Activated CD8-positive, alpha-beta memory T cell treated with anti-CD3 and anti-CD28 coated beads, Interleukin-2, amount 50 U/mL, for 1 hour (primary cell): ENCODE data around the gene RAD51B.

Experiments
- DNase-seq: peaks from one replicate; pipeline ENCODE4 v3.0.0-alpha.2; 2020; ENCODE audit errors: extremely low read depth

The RAD51B gene

DNA sequence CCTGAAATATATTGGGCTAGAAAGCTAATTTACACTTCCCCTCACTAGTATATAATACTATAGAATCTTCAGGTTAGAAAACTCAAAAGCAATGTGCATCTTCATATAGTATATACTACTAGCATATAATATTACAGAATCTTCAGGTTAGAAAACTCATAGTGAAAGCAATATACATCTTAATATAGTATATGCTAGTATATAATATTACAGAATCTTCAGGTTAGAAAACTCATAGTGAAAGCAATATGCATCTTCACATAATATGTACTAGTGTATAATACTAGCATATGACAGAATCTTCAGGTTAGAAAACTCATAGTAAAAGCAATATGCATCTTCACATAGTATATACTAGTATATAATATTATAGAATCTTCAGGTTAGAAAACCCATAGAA is 643.7 kb downstream of the RAD51B start:
- DNase-seq = no peak

DNA sequence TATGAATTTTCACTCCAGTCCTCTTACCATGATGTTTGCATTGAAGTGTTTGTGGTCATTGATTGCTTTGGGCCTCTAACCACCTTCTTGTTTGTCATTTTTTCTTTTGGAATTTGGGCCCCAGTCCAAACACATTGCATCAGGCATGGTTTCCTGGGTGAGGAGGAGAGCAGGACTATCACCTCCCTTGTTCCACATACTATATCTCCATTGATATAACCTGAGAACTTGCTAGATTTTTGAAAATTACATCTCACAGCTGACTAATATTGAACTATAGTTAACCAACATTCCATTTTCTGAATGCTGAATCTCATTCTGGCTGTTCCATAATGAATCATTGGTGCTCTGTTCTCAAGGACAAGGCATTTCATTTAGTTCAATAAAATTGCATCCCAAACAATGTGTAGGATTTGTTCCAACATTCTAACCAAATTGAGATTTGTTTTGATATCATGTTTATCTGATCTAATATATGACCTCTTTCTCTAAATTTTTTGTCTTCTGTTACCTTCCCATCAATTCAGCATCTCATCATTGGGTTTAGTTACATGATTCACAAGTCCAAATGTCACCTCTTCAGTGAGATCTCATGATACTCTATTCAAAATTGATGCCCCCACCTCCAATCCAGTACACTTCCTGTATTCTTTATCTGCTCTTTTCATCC is 644.3 kb downstream of the RAD51B start:
- DNase-seq = no peak

DNA sequence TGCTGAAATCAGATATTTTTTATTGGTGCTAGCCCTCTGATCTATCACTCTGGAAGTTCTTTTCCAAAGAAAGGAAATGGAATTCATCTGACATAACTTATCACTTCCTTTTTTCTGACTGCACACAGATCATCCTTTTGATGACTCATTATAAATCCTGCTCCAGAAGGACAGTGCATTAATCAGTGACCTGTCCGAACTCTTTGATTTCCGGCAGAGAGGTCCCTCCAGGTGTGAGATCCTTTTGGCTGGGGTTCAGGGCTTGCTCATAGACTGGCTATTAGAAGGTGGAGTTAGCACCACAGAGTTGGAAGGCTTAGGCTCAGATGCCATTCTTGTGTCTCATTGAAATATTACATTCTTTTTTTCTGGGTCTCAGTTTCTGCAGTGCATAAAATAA is 645.1 kb downstream of the RAD51B start:
- DNase-seq = no peak

DNA sequence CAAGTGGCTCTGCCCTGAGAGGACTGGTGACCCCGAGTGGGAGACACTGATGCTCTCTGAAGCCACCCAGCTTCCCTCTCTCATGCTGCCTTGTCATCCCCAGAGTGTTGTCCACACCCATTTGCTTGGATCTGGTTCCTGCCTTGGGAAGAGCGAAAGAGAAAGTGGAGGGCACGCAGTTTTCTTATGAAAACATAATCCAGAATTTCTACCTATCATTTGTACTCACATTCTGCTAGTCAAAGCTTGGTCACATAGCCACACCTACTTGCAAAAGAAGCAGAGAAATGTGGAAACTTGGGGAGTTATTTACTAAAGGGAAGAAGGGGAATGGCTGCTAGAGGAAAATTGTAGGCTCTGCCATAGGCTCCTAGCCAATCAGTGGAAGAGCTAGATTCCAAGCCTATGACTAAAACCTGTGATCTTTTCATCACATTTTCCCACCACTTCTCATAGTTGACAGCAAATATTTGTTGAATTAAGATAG is 647.0 kb downstream of the RAD51B start:
- no peak for DNase-seq

DNA sequence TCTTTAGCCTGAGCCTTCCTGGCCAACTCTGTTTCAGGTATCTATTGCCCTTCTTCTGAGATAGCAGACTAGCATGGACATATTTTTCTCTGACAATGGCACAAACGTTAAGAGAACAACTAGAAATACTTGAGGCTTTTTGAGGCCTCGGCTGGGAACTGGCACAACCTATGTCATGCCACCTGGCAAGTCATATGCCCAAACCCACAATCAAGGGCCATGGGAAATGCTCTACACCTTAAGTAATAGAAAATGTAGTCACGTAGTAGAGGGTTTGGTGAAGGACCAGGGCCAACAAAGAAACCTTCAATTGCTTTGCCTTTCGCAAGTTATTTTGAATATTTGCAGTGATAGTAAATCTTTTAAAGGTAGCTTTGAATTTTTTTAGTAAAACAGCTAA is 647.8 kb downstream of the RAD51B start:
- DNase-seq = no peak

DNA sequence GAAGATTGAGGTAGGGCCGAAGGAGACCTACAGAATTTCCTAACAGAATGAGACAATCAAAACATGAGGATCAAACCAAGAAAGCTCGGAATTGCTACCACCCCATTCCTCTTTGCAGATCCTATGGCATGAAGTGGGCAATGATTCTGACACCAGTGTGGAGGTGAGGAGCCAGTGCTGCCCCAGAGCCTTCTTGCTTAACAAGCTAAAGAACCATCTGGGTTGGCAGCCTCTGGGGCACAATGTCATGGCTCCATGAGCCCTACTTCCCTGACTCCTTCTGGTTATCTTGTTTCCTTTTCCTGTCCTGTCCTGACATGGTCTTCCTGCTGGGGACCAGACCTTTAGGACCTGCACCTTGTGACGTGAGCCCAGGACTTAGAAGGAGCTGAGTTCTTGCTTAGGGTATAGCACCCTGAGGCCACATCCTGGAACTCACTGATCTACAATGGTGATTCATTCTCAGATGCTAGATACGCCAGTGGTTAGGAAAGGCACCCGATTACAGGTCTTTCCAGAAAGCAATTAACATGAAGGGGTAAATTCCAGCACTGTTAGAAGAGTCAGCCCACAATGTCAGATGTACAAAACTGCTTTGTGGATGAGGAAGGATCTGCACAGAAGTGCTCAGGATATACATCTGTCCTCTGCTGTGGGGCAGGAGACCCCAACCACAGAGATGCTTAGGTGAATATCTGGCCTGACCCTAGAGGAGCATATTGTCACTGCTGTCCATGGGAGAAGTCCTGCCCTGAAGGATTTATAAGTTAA is 649.0 kb downstream of the RAD51B start:
- no peak for DNase-seq

DNA sequence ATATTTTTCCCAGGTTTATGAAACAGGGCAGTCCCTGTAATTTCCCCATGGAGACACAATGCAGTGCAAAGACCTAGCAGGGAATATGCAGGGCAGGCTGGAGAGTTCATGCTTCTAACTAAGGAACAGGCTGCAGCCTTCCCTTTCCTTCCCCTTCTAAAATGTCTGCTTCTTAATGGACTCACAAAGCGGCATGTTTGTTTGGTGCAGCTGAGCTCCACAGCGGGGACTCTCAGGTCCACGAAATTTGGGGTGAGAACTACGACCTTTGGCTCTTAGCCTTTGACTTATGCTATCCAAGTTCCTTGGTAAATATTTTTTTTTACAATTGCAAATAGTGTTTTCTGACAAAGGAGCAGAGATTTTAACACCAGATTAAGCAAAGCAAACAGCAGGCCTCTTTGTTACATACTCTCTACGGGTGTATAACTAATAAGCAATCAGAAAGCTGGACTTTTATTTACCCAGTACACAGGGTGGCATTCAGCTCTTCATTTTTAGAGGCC is 649.7 kb downstream of the RAD51B start:
- DNase-seq = no peak

DNA sequence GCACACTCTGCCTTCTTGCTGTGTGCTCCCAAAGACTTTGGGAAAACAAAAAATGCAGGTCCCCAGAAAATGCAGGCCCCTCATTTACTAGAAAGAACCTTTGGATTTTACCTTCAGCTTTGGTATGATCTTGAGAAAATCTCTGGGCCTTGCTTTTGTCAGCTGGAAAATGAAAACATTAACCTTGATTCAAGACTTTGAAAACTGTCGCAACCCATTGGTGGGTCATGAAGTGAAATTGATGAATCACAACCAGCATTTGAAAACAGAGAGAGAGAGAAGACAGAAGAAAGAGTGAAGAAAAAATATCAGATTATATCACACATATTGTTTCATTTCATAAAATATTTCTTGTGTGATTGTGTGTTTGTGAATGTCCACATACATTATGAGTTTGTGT is 650.8 kb downstream of the RAD51B start:
- no peak for DNase-seq

DNA sequence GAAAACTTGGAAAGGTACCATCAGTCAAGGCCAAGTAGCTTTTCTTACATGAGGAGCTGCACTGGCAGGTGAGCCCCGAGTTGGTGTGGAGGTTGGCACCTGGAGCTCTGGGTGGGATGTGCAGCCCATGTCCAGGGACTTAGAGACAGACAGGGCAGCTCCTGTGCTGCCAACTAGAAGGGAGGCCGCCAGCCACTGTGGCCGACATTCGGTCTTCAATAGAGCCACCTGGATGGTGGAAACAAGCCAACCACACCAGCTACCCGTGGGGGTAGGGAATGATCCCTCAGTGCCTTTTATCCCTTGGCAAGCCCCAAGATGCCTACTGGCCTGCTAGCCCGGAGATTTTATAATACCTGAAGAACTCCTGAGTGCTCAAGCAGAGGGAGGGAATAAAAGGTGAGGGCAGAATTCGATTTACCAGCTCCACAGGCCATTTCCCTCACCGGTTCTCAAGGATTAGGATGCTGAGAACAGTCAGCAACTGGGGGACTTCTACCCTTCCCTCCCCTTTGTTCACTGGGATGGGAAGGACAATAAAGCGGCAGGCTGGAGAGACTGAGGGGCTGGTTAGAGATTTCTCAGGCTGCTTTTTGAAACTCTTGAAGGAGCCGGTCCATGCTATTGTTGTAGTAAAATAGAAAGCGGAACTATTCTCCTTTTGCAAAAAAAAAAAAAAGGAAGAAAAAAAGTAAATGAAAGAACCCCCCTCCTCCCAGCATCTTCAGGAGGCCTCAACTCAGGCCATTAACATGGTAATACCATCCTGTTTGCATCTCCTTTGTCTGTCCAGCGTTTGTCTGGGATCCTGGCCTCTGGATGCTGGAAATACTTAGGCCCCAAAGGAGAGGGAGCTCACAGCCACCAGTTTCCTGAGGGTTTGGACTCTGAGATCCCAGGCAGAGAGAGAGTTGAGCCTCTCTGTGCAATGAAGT is 651.7 kb downstream of the RAD51B start:
- no peak for DNase-seq

DNA sequence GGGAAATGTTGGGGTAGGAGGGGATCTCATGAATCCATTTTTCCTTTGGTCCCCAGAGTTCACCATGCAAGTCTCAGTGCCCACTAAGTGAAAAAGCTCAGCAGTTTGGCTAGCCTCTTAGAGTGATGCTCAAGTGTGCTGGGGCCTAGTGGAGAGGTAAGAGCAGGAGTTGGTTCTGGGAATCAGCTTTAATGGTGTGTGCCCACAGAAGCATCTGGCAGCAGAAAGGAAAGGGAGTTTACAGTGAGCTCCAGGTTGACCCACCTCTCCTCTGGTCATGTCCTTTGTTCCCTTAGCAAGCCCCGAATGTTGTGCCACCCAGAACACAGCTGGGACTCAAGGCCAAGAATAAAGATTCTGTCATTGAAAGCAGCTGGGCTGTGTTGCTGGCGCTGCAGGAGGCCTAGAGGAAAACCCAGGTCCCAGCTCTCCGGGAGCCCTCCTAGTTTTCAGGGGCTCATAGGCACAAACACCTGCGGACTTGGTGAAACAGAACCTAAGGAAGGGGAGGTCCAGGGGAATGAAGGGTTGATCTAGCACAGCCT is 652.5 kb downstream of the RAD51B start:
- DNase-seq = no peak

DNA sequence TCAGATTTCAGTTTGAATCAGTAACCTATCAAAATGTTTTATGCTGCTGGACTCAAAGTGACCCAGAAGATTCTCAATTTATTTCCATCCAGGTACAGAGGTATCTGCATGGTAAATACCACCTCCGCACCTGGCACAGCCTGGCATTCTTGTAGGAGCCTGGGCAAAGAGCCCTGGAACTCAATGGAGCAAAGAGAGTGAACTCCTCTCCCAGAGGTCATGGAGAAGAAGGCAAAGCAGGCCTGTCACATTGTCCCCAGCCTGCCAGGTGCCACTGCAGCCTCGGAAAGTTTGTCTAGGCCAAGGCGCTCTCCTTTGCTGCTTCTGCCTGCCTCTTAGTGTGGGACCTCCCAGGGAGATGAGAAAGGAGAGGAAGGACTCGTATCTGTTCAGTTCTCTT is 653.5 kb downstream of the RAD51B start:
- DNase-seq = no peak

DNA sequence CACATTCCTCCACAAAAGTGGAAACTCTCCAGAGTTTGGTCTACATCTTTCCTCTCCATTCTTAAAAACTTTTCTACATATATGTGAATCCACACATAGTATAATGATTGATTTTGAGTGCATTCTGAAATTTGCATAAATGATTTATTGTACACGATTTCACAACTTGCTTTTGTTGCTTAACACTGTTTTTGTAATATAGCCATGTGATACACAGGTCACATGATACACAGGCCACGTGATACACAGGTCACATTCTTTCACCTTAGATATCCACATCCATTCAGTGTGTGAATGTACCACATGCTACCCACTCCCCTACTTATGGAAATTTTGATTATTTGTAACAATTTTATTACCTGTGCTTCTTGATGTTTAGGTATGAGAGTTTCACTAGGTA is 654.2 kb downstream of the RAD51B start:
- no peak for DNase-seq

DNA sequence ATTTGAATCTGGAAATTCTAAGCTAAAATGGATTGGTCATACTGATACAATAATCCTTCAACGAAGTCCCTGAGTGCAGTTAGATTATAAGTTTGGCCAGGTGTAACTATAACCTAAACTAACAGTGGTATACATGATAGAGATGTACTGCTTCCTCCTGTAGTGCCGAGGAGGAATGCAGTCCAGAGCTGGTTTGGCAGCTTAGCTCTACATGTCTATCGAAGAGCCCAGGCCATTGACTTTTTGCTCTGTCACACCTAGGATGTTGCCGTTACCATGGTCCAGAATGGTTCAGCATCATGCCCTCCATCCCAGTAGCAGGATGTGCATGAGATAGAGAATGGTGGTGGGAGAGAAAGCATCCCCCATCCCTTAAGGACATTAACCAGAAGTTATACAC is 655.2 kb downstream of the RAD51B start:
- DNase-seq = no peak

DNA sequence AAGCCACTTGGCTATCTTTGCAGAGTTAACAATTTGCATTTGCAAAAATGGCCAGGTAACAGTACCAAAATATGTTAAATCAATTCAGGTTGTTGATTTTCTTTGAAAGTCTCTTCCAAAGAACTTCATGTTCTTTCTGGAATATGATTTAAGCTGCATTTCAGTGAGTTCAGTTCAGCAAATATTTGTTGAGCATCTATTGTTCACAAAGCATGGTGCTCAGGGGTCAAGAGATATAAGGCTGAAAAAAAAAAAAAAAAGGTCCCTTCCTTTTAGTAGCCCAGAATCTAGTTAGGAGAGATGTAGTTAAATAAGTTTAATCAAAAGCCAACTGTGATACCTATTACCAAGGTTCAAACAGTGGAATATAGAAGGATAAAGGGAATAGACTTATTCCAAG is 656.2 kb downstream of the RAD51B start:
- DNase-seq = no peak

DNA sequence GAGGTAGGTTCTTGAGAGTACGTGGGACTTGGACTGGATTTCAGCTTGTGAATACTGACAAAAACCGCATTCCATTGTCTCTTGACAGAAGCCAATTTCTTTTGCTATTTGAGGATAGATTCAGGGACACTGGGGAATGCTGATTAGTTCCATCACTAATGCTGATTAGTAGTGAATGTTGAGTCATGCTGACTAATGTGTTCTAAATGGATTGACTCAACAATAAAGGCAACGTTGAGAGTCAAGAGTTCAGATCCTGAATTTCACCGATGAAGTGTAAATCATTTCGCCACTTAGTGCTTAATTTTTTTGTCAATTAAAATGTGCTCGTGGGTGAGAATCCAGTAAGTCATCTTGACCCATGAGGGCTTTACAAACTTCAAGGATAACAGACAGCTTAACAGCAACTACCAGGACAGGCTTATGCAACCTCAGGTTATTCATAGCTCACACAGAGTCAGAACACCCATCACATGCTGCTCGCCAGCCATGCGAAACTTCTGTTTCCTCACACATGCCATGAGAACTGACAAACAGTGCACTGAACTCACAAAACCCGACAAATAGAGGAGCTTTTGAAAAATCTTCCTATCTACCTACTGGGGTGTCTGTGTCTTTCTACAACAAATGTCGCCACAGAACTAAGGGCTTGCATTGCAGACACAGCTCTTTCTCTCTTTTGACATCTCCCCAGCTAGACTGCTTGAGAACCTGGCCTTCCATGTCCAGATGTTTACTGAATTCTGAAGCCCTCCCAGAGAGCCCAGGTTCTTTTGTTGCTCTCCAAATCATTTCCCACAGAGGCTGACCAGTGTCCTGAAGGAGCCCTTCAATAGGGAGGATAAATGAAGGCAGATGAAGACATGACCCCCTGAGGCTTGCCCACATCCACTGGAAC is 656.9 kb downstream of the RAD51B start:
- DNase-seq = no peak

DNA sequence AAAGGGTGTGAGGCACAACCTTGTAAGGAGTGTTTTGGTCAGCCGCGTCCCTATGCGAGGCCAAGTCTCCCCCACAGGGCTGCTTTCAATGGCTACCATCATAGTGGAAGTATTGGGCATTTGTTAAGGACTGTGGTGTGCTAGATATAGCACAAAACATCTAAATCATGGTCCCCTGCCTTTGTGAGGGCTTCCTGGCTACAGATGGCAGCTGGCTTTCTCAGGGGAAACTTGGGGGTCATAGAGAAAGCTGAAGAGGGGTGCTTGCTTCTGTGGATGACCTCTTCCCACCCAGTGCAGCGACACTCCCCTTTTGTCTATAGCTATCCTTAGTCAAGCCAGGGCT is 657.5 kb downstream of the RAD51B start:
- DNase-seq = no peak

DNA sequence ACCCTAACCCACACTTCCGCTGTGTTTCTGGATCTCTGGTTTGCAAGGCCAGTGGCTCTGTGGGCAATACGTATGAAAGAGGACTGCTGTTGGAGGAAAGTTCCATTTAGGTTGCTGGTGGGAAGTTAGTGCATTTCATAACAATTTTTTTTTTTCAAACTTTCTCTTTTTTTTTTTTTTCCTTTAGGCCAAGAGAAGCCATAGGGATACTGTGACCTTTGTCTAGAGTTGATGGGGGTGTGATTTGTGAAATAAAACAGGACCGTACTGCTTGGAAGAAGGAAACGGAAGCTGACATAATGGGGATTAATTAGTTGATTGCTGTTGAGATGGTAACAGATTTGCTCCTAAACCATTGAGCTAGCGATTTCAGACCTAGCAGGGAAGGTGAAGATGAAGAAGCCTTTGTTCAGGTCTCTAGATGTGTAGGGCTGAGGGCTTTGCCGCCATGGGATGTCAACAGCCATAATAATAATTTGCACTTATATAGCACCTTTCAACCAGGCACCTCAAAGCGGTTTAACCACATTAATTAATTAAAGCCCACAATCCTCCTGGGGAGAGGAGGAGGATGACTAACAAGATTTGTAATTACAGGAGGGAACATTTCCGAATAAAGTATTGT is 658.0 kb downstream of the RAD51B start:
- DNase-seq = no peak

DNA sequence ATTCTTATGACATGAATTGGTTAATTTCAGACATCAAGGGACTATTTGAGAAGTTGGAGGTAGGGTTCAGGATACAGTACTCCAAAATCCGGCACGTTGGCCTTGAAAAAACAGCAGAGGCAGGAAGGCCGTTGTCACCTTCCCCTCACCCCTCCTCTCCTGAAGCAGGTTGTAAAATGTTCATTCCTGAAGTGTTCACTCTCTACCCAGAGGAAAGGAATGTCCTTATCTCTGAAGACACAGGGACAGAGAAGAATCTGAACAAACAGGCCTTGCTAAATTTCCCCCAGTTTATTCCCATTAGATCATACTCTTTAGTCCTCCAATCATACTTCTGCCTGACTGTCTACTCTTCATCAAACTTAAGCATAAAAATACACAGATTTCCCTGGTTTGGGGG is 659.7 kb downstream of the RAD51B start:
- no peak for DNase-seq

DNA sequence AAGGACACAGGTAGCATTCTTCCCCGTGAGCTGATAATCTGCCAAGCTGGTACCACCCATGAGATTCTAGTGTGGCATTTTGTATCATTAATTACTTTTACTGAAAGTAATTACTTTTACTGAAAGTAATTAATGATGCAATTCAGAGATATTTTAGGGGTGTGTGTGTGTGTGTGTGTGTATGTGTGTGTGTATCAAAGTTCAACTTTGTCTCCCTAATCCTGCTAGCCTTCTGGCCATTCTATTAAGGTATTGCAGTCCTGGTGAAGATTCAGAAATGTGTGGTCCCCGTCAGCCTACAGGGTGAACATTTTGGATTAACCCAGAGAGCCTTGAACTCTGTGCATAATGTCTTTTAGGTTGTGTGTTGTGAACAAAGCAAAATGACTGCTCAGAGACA is 662.4 kb downstream of the RAD51B start:
- DNase-seq = no peak

DNA sequence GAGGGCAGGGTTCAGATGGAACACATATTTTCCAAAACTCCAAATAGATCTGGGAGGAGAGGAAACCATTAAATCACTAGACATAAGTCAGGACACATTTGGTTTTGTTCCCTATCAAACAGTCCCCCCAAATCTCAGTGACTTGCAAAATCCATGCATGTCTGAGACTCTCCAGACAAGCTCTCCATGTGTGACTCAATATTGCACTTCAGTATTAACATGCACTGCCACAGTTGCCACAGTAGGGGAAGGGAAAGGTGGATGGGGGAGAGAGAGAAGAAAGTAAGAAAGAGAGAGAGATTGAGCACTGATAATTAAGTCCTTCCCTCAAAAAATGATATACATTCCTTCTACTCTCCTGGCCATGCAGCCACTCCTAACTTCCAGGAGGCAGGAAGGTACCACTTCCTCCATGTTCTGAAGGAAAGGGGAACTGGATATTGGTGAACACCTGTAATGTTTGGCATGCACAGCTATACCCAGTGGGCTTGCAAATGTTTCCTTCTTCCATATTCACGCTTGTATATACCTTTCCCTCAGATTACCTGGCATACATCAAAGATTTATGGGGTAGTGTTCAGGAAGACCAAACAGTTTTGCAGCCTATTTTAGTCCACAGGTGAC is 663.3 kb downstream of the RAD51B start:
- DNase-seq = no peak
